K562 (cell line): ENCODE measurements around the gene VPS50. TPM values are rescaled to one million over a fixed set of nuclear protein-coding genes. Genes with fewer than 3 reads are reported as not detected.

Experiments
- ATAC-seq: fragments of 200-7000 bp; cut with Tn5 transposase; 3 replicates; pipeline ENCODE4 v1.9.1; 2020; ENCODE audit warnings: moderate library complexity
- BruUV-seq: library from RNA; stranded (reverse); fragments of 400-500 nt; replicated peaks from 2 replicates; lab custom pipeline; 2021; lab: Mats Ljungman, UMichigan
- CTCF ChIA-PET: fragments of 300-600 bp; formaldehyde crosslinking; extraction: SDS; loops from one replicate; lab custom pipeline; 2021; ENCODE audit warnings: low intra/inter-chr PET ratio; lab: Yijun Ruan, JAX
- POLR2A ChIA-PET: fragments of 300-600, 350-650 bp; sonication (Branson Sonifier 250); formaldehyde crosslinking; extraction: SDS; loops from one replicate; lab custom pipeline; 2021; ENCODE audit warnings: antibody characterized with exemption, inconsistent platforms; lab: Yijun Ruan, JAX
- DNase-seq, 4 experiments: peaks; one replicate each; pipeline versions ENCODE4 v3.0.0 to v3.0.0-alpha.2; 2011 to 2018; ENCODE audit warnings: low spot score in 3 of 4, mixed read lengths in 3 of 4; ENCODE audit errors: extremely low read depth in 1 of 4
- FAIRE-seq: peaks from 2 replicates; lab custom pipeline; 2011; peaks lifted over from hg19 to GRCh38; lab: Jason Lieb, UNC
- H2AFZ ChIP-seq: 2 replicates; pipeline ENCODE4 v1.6.0; 2011; ENCODE audit warnings: low read depth, low read length, control low read depth, inconsistent platforms
- H3K27ac ChIP-seq: fragments of 200-600 bp; 3 replicates; pipeline ENCODE4 v1.8.0; 2011; ENCODE audit warnings: low read depth, mild to moderate bottlenecking, control low read depth, inconsistent platforms, low read length, moderate library complexity, mixed read lengths; ENCODE audit errors: extremely low read depth
- H3K27me3 ChIP-seq, 2 experiments: fragments of 300-600 bp in 1 of 2; 2 replicates in 1 of 2; 3 replicates in 1 of 2; pipeline versions ENCODE4 v1.6.0 to v1.8.0; 2011; ENCODE audit warnings: inconsistent platforms in 2 of 2, low read length in 2 of 2, mild to moderate bottlenecking in 1 of 2, mixed read lengths in 1 of 2, moderate library complexity in 1 of 2; ENCODE audit not compliant: control insufficient read depth in 2 of 2, insufficient read depth in 2 of 2
- H3K36me3 ChIP-seq: fragments of 300-600 bp; 3 replicates; pipeline ENCODE4 v1.8.0; 2011; ENCODE audit warnings: mild to moderate bottlenecking, low read length, inconsistent platforms; ENCODE audit not compliant: control insufficient read depth, insufficient read depth
- H3K4me1 ChIP-seq, 2 experiments: fragments of 200-600 bp in 1 of 2; replicated peaks in 1 of 2; 2 replicates in 1 of 2; 3 replicates in 1 of 2; pipeline versions ENCODE4 v1.5.1 to v1.8.0; 2011; ENCODE audit warnings: inconsistent platforms in 2 of 2, low read length in 2 of 2, mild to moderate bottlenecking in 1 of 2, mixed read lengths in 1 of 2, moderate library complexity in 1 of 2; ENCODE audit not compliant: control insufficient read depth in 2 of 2, insufficient read depth in 2 of 2
- H3K4me2 ChIP-seq: 2 replicates; pipeline ENCODE4 v1.6.1; 2011; ENCODE audit warnings: low read length, control low read depth, inconsistent platforms, mixed read lengths; ENCODE audit not compliant: insufficient read depth
- H3K4me3 ChIP-seq: fragments of 200-600 bp; sonication (generic), shearing (Covaris generic); 2 replicates; pipeline ENCODE4 v1.5.1; 2016; ENCODE audit warnings: control low read depth, inconsistent platforms
- H3K79me2 ChIP-seq: fragments of 200-600 bp; 3 replicates; pipeline ENCODE4 v1.8.0; 2011; ENCODE audit warnings: low read length, inconsistent platforms; ENCODE audit not compliant: control insufficient read depth, insufficient read depth
- H3K9ac ChIP-seq, 2 experiments: 2 replicates each; pipeline versions ENCODE4 v1.6.0 to v1.6.1; 2011; ENCODE audit warnings: low read depth in 2 of 2, low read length in 2 of 2, control low read depth in 1 of 2, inconsistent platforms in 1 of 2, mild to moderate bottlenecking in 1 of 2, mixed read lengths in 1 of 2; ENCODE audit not compliant: insufficient read depth in 1 of 2
- H3K9me1 ChIP-seq: one replicate; pipeline ENCODE4 v1.6.0; 2011; ENCODE audit warnings: inconsistent platforms, mild to moderate bottlenecking, low read length, moderate library complexity; ENCODE audit not compliant: control insufficient read depth, insufficient read depth
- H3K9me3 ChIP-seq: replicated peaks from 2 replicates; pipeline ENCODE4 v1.5.1; 2011; ENCODE audit warnings: low read depth, low read length, inconsistent platforms; ENCODE audit not compliant: control insufficient read depth, insufficient read depth
- H4K20me1 ChIP-seq: replicated peaks from 2 replicates; pipeline ENCODE4 v1.6.1; 2011; ENCODE audit warnings: low read length, inconsistent platforms, mixed read lengths; ENCODE audit not compliant: control insufficient read depth, insufficient read depth
- ATF4 ChIP-seq: fragments of 450-650 bp; formaldehyde crosslinking; IDR thresholded peaks from 2 replicates; pipeline ENCODE4 v1.4.0; 2022; ENCODE audit warnings: mild to moderate bottlenecking, moderate library complexity
- BACH1 ChIP-seq: fragments of 200-800 bp; sonication (Bioruptor generic); IDR thresholded peaks from 2 replicates; pipeline ENCODE4 v1.6.1; 2016; ENCODE audit warnings: missing genetic modification characterization, missing compliant biosample characterization
- CREB3L1 ChIP-seq: fragments of 450-650 bp; IDR thresholded peaks from 2 replicates; pipeline ENCODE4 v1.6.1; 2014; ENCODE audit warnings: low read depth, mild to moderate bottlenecking, moderate library complexity, borderline replicate concordance
- E2F5 ChIP-seq: sonication (generic); formaldehyde crosslinking; IDR thresholded peaks from 2 replicates; pipeline ENCODE4 v1.8.0; 2022; ENCODE audit warnings: mild to moderate bottlenecking, missing genetic modification reagents
- FIP1L1 ChIP-seq: fragments of 200-400 bp; formaldehyde crosslinking; IDR thresholded peaks from 2 replicates; pipeline ENCODE4 v1.6.1; 2018; ENCODE audit warnings: mild to moderate bottlenecking, low read depth, low read length; ENCODE audit not compliant: poor library complexity, severe bottlenecking
- HDAC6 ChIP-seq: IDR thresholded peaks from 2 replicates; pipeline ENCODE4 v1.6.1; 2012; ENCODE audit warnings: low read depth, mild to moderate bottlenecking, control low read depth, inconsistent platforms, low read length, moderate library complexity
- IRF1 ChIP-seq: sonication (generic); formaldehyde crosslinking; IDR thresholded peaks from 2 replicates; pipeline ENCODE4 v1.8.0; 2022; ENCODE audit warnings: missing genetic modification reagents, mild to moderate bottlenecking, borderline replicate concordance
- KDM5B ChIP-seq: fragments of 200-600 bp; sonication (generic); IDR thresholded peaks from 2 replicates; pipeline ENCODE4 v1.6.1; 2012; ENCODE audit warnings: low read depth, mild to moderate bottlenecking, moderate library complexity, low read length, control low read depth, inconsistent platforms; ENCODE audit not compliant: insufficient replicate concordance
- KLF6 ChIP-seq: fragments of 250-450 bp; sonication (Bioruptor Pico); IDR thresholded peaks from 2 replicates; pipeline ENCODE4 v1.4.0; 2020; ENCODE audit warnings: mild to moderate bottlenecking, moderate library complexity, borderline replicate concordance
- PKNOX1 ChIP-seq: fragments of 450-650 bp; IDR thresholded peaks from 2 replicates; pipeline ENCODE4 v1.6.1; 2016
- PRPF4 ChIP-seq: fragments of 200-400 bp; formaldehyde crosslinking; IDR thresholded peaks from one replicate; pipeline ENCODE4 v1.6.1; 2017; ENCODE audit warnings: low read length, low read depth, mild to moderate bottlenecking; ENCODE audit not compliant: insufficient read depth, poor library complexity, severe bottlenecking
- SMAD2 ChIP-seq: fragments of 150-350 bp; IDR thresholded peaks from 2 replicates; pipeline ENCODE4 v1.6.1; 2014; ENCODE audit warnings: low read depth, mild to moderate bottlenecking, low read length
- SNIP1 ChIP-seq: fragments of 450-650 bp; IDR thresholded peaks from 2 replicates; pipeline ENCODE4 v1.7.1; 2017; ENCODE audit warnings: low read depth, mild to moderate bottlenecking
- TEAD2 ChIP-seq: fragments of 450-650 bp; IDR thresholded peaks from 2 replicates; pipeline ENCODE4 v1.6.1; 2016; ENCODE audit warnings: missing genetic modification characterization, control low read depth, missing compliant biosample characterization
- VEZF1 ChIP-seq: fragments of 200-800 bp; sonication (Bioruptor generic); IDR thresholded peaks from 2 replicates; pipeline ENCODE4 v1.6.1; 2017; ENCODE audit warnings: missing genetic modification characterization, missing compliant biosample characterization
- WGBS: fragments of 100-300 bp; shearing (Covaris generic); methylation state at CpG from one replicate; pipeline ENCODE4 v1.1.6; 2016; ENCODE audit warnings: low coverage, mixed read lengths; ENCODE audit not compliant: insufficient coverage; ENCODE audit errors: missing lambda C conversion rate; 5-methylcytosine and 5-hydroxymethylcytosine counted together
- in situ Hi-C: fragments of 300-500 bp; cut with MboI; formaldehyde crosslinking; loops from 4 replicates; pipeline ENCODE4 v1.15.0; 2018; ENCODE audit warnings: inconsistent platforms, mixed read lengths
- intact Hi-C: fragments of 100-400 bp; cut with micrococcal nuclease; formaldehyde crosslinking; loops from 2 replicates; pipeline ENCODE4 v1.14.2; 2022
- polyA plus RNA-seq, 8 experiments: library from polyadenylated mRNA; depleted of rRNA in 4 of 8; stranded (reverse) in 5 of 8; unstranded in 3 of 8; fragments of >200 nt; fragmentation: Nextera tagmentation in 2 of 8; fragmentation: Illumina TruSeq in 1 of 8; extraction: Ambion mirVana in 2 of 8; extraction: Trizol in 1 of 8; gene quantifications; 2 replicates each; pipeline versions ENCODE4 v1.2.1 to v1.2.3, GENCODE V29; 2011 to 2014; ENCODE audit warnings: inconsistent platforms in 1 of 8, missing spikeins in 1 of 8
- total RNA-seq, 7 experiments: library from RNA; depleted of rRNA in 6 of 7; stranded (reverse); fragments of >200 nt in 6 of 7; fragmentation: Illumina TruSeq in 2 of 7; extraction: Trizol in 2 of 7; gene quantifications; 2 replicates each; pipeline versions ENCODE4 v1.2.1 to v1.2.3, GENCODE V29; 2011 to 2021; ENCODE audit warnings: low replicate concordance in 1 of 7

Gene VPS50
- total and polyA plus RNA-seq, 9 of the 15 experiments (the other 6 are each of a cell fraction or from before 2014, with no cell fraction given), result 10.5 to 29.4 (median 15.8) TPM

GRCh38 chr7:93232673-93233018, 480 bp downstream of the VPS50 start:
- BruUV-seq, result TSS peak; percentile 51
- peak; percentile 35 for ATAC-seq
- TF ChIP-seq SNIP1, result no peak
- TF ChIP-seq SMAD2, result no peak
- no peak; the same call in 1 of the 2 replicates for TF ChIP-seq VEZF1 (CRISPR knock-in tag)
- no peak for TF ChIP-seq CREB3L1
- no peak for TF ChIP-seq E2F5 (CRISPR knock-in tag)
- no peak for TF ChIP-seq TEAD2 (tag)
- TF ChIP-seq KLF6 (CRISPR knock-in tag), result no peak
- TF ChIP-seq ATF4, result no peak
- TF ChIP-seq BACH1, result no peak
- TF ChIP-seq FIP1L1, result no peak
- no peak for TF ChIP-seq IRF1
- no peak for TF ChIP-seq PRPF4
- TF ChIP-seq KDM5B, result no peak
- TF ChIP-seq PKNOX1, result peak; percentile 76
- no peak for TF ChIP-seq HDAC6

More at GRCh38 chr7:93232673-93233018, 480 bp downstream of the VPS50 start:
- DNase-seq, result peak; percentile 28 to 54 (median 32)
- Histone ChIP-seq H3K79me2 (peaks cover 21% of the 10 kb centered on the region; the same call in 2 of the 3 replicates), H3K27me3 (no peaks in the 10 kb centered on the region), H3K4me3 (peak overlapping the region; percentile 62), H3K9me3 (no peaks in the 10 kb centered on the region), H3K27ac (no peak overlapping the region; the same call in 2 of the 3 replicates), H3K36me3 (no peaks in the 10 kb centered on the region), H3K4me2 (peak overlapping the region; percentile 99), H2AFZ (peak overlapping the region; percentile 99), H3K9ac (peak overlapping the region; percentile 70 to 87), H3K4me1 (no peaks in the 10 kb centered on the region; a peak in 3 of 5 replicates), H4K20me1 (no peaks in the 10 kb centered on the region), H3K9me1 (no peaks in the 10 kb centered on the region)
- POLR2A ChIA-PET, result interaction anchor here (0.6 to 1.4 kb wide), 3 partner anchors 9 to 299 kb away, joined by 3 to 6 read pairs (median 3); no protein-coding TSS in a partner anchor
- in situ Hi-C loops, result no loop called here
- CTCF ChIA-PET, result no interaction called here
- WGBS, result 0% methylated on average over 8 of the region's 8 CpGs
- peak; percentile 6 for FAIRE-seq
- intact Hi-C loops, result loop anchor here (1.0 kb wide), 1 partner anchor 54 kb away; no protein-coding TSS in a partner anchor
